HCT116 (cell line): ENCODE measurements around the gene CHRNE. TPM values are rescaled to one million over a fixed set of nuclear protein-coding genes. Genes with fewer than 3 reads are reported as not detected.

ENCODE experiments used
- ATAC-seq: fragments of 200-7000 bp; cut with Tn5 transposase; 2 replicates; pipeline ENCODE4 v1.9.1; 2020; ENCODE audit warnings: mild to moderate bottlenecking, moderate library complexity
- BruUV-seq: library from RNA; stranded (reverse); fragments of 400-500 nt; replicated peaks from 2 replicates; lab custom pipeline; 2021; lab: Mats Ljungman, UMichigan
- CTCF ChIA-PET: fragments of 300-600 bp; sonication (Branson Sonifier 250); formaldehyde crosslinking; loops from one replicate; lab custom pipeline; 2021; ENCODE audit warnings: antibody characterized with exemption; lab: Charles Lee
- POLR2A ChIA-PET: fragments of 300-600, 350-600 bp; sonication (Branson Sonifier 250); formaldehyde crosslinking; loops from one replicate; lab custom pipeline; 2021; ENCODE audit warnings: antibody characterized with exemption; lab: Charles Lee
- RAD21 ChIA-PET, 2 experiments: fragments of 300-600 bp; sonication (Branson Sonifier 250); formaldehyde crosslinking; loops; one replicate each; lab custom pipeline; 2023; ENCODE audit warnings: low total read pairs in 2 of 2; ENCODE audit not compliant: uncharacterized antibody in 2 of 2, unreplicated experiment in 2 of 2, low non-redundant PET in 1 of 2; lab: Charles Lee
- DNase-seq: peaks from one replicate; pipeline ENCODE4 v3.0.0-alpha.2; 2010; ENCODE audit warnings: low read depth, low spot score
- H2AFZ ChIP-seq: fragments of 200-600 bp; shearing (Covaris generic), sonication (generic); 2 replicates; pipeline ENCODE4 v1.6.1; 2017; ENCODE audit warnings: low read depth, mixed run types, mixed read lengths, antibody characterized with exemption, low read length; ENCODE audit not compliant: poor library complexity, severe bottlenecking
- H3K27ac ChIP-seq: 2 replicates; pipeline ENCODE4 v1.5.1; 2012; ENCODE audit warnings: low read depth, low read length
- H3K27me3 ChIP-seq: fragments of 200-600 bp; sonication (generic); 2 replicates; pipeline ENCODE4 v1.6.1; 2016; ENCODE audit warnings: mixed run types, low read length, mixed read lengths; ENCODE audit not compliant: insufficient read depth
- H3K36me3 ChIP-seq, 2 experiments: fragments of 200-500 bp in 1 of 2; fragments of 200-600 bp in 1 of 2; sonication (Bioruptor generic) in 1 of 2; sonication (generic) in 1 of 2; 2 replicates each; pipeline versions ENCODE4 v1.5.1 to v1.6.1; 2014 to 2016; ENCODE audit warnings: low read length in 2 of 2, inconsistent platforms in 1 of 2, mixed read lengths in 1 of 2, mixed run types in 1 of 2; ENCODE audit not compliant: insufficient read depth in 2 of 2, control insufficient read depth in 1 of 2
- H3K4me1 ChIP-seq, 2 experiments: fragments of 200-600 bp in 1 of 2; sonication (generic) in 1 of 2; 2 replicates each; pipeline versions ENCODE4 v1.5.1 to v1.6.1; 2012 to 2017; ENCODE audit warnings: low read length in 2 of 2, inconsistent platforms in 1 of 2, mild to moderate bottlenecking in 1 of 2, mixed read lengths in 1 of 2, mixed run types in 1 of 2, moderate library complexity in 1 of 2; ENCODE audit not compliant: insufficient read depth in 2 of 2, control insufficient read depth in 1 of 2
- H3K4me2 ChIP-seq: fragments of 200-600 bp; sonication (generic); 2 replicates; pipeline ENCODE4 v1.6.1; 2017; ENCODE audit warnings: mixed run types, low read length, mixed read lengths
- H3K4me3 ChIP-seq, 2 experiments: fragments of 200-600 bp in 1 of 2; sonication (generic) in 1 of 2; replicated peaks in 1 of 2; 2 replicates each; pipeline ENCODE4 v1.5.1; 2011 to 2016; ENCODE audit warnings: low read length in 2 of 2, control low read depth in 1 of 2, low read depth in 1 of 2, mild to moderate bottlenecking in 1 of 2, mixed read lengths in 1 of 2, mixed run types in 1 of 2
- H3K79me2 ChIP-seq: fragments of 200-600 bp; sonication (generic); 2 replicates; pipeline ENCODE4 v1.6.1; 2017; ENCODE audit warnings: mild to moderate bottlenecking, mixed run types, low read length, moderate library complexity, mixed read lengths; ENCODE audit not compliant: insufficient read depth
- H3K9ac ChIP-seq: fragments of 200-600 bp; sonication (generic); 2 replicates; pipeline ENCODE4 v1.6.1; 2016; ENCODE audit warnings: low read length, mixed read lengths
- H3K9me2 ChIP-seq: fragments of 200-600 bp; sonication (generic), shearing (Covaris generic); 2 replicates; pipeline ENCODE4 v1.6.1; 2017; ENCODE audit warnings: mixed run types, mild to moderate bottlenecking, moderate library complexity; ENCODE audit not compliant: insufficient read depth
- H3K9me3 ChIP-seq, 2 experiments: fragments of 200-500 bp in 1 of 2; fragments of 200-600 bp in 1 of 2; sonication (Bioruptor generic) in 1 of 2; sonication (generic) in 1 of 2; 2 replicates each; pipeline ENCODE4 v1.6.1; 2014 to 2017; ENCODE audit warnings: low read length in 2 of 2, mixed read lengths in 2 of 2, inconsistent platforms in 1 of 2, low read depth in 1 of 2, mild to moderate bottlenecking in 1 of 2, mixed run types in 1 of 2, moderate library complexity in 1 of 2; ENCODE audit not compliant: control insufficient read depth in 1 of 2, insufficient read depth in 1 of 2
- H4K20me1 ChIP-seq: fragments of 200-600 bp; sonication (generic), shearing (Covaris generic); 2 replicates; pipeline ENCODE4 v1.6.1; 2017; ENCODE audit warnings: mixed run types, mild to moderate bottlenecking, moderate library complexity; ENCODE audit not compliant: insufficient read depth
- CBX3 ChIP-seq: IDR thresholded peaks from 2 replicates; pipeline ENCODE4 v1.6.1; 2012; ENCODE audit warnings: low read depth
- EZH2 ChIP-seq: fragments of 200-600 bp; sonication (generic); IDR thresholded peaks from 2 replicates; pipeline ENCODE4 v1.6.1; 2017; ENCODE audit warnings: antibody characterized with exemption, mixed run types
- EZH2phosphoT487 ChIP-seq: fragments of 200-600 bp; IDR thresholded peaks from 2 replicates; pipeline ENCODE4 v1.6.1; 2018; ENCODE audit warnings: antibody characterized with exemption, borderline replicate concordance
- FOSL1 ChIP-seq: IDR thresholded peaks from 2 replicates; pipeline ENCODE4 v1.6.1; 2012; ENCODE audit warnings: low read depth
- SRF ChIP-seq: IDR thresholded peaks from 2 replicates; pipeline ENCODE4 v1.6.1; 2012; ENCODE audit warnings: low read depth
- TCF7L2 ChIP-seq: IDR thresholded peaks from 2 replicates; pipeline ENCODE4 v1.7.0; 2011; ENCODE audit warnings: borderline replicate concordance, inconsistent platforms; ENCODE audit not compliant: insufficient read depth, insufficient read length; ENCODE audit errors: extremely low read depth
- ZFX ChIP-seq: fragments of 450-650 bp; IDR thresholded peaks from 2 replicates; pipeline ENCODE4 v1.6.1; 2017
- intact Hi-C: fragments of 100-400 bp; cut with micrococcal nuclease; formaldehyde crosslinking; loops from 2 replicates; pipeline ENCODE4 v1.10.0; 2022
- total RNA-seq: library from RNA; stranded (reverse); gene quantifications from one replicate; pipeline ENCODE4 v1.2.1, GENCODE V29; 2021; ENCODE audit not compliant: unreplicated experiment
- TF ChIP-seq, protein P1 (sequence below): IDR thresholded peaks from 2 replicates; pipeline ENCODE4 v1.6.1; 2012
- TF ChIP-seq, protein P2 (sequence below): IDR thresholded peaks from 2 replicates; pipeline ENCODE4 v1.6.1; 2011; ENCODE audit warnings: mild to moderate bottlenecking, low read length, moderate library complexity; ENCODE audit not compliant: insufficient replicate concordance; ENCODE audit errors: extremely low read depth
- TF ChIP-seq, protein P3 (sequence below): IDR thresholded peaks from 2 replicates; pipeline ENCODE4 v1.6.1; 2012

CHRNE gene
- total RNA-seq, 1 experiment from 2014 or later, result 0.30 TPM

DNA sequence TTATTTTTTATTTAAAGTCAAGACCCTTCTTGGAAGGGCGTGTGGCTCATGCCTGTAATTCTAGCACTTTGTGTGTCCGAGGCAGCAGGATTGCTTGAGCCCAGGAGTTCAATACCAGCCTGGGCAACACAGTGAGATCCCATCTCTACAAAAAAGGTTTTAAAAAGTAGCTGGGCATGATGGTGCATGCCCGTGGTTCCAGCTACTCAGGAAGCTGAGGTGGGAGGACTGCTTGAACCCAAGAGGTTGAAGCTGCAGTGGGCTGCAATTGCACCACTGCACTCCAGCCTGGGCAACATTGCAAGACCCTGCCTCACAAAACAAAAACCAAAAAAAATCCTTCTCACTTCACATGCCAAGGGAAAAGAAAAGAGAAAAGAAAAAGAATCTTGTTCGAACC lies 40.2 kb downstream of the CHRNE start:
- RAD21 ChIA-PET, result no interaction called here
- no peak for TF ChIP-seq CBX3
- TF ChIP-seq SRF, result no peak
- no peak for TF ChIP-seq ZFX
- TF ChIP-seq, protein P1, sequence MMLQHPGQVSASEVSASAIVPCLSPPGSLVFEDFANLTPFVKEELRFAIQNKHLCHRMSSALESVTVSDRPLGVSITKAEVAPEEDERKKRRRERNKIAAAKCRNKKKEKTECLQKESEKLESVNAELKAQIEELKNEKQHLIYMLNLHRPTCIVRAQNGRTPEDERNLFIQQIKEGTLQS, result no peak
- TF ChIP-seq, protein P2, sequence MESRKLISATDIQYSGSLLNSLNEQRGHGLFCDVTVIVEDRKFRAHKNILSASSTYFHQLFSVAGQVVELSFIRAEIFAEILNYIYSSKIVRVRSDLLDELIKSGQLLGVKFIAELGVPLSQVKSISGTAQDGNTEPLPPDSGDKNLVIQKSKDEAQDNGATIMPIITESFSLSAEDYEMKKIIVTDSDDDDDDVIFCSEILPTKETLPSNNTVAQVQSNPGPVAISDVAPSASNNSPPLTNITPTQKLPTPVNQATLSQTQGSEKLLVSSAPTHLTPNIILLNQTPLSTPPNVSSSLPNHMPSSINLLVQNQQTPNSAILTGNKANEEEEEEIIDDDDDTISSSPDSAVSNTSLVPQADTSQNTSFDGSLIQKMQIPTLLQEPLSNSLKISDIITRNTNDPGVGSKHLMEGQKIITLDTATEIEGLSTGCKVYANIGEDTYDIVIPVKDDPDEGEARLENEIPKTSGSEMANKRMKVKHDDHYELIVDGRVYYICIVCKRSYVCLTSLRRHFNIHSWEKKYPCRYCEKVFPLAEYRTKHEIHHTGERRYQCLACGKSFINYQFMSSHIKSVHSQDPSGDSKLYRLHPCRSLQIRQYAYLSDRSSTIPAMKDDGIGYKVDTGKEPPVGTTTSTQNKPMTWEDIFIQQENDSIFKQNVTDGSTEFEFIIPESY, result no peak
- no peak for TF ChIP-seq EZH2phosphoT487
- no peak overlapping the region for H3K9ac ChIP-seq
- no peaks in the 10 kb centered on the region for H3K9me2 ChIP-seq
- no peak for DNase-seq
- POLR2A ChIA-PET, result no interaction called here
- H3K36me3 ChIP-seq, result no peaks in the 10 kb centered on the region
- H3K27ac ChIP-seq, result no peak overlapping the region
- no TSS peak for BruUV-seq
- no peaks in the 10 kb centered on the region for H4K20me1 ChIP-seq
- no peak overlapping the region for H3K4me2 ChIP-seq
- H3K4me1 ChIP-seq, result peaks cover 11 to 15% of the 10 kb centered on the region in 2 experiments; a peak in 3 of 4 replicates
- peaks cover 39% of the 10 kb centered on the region for H3K79me2 ChIP-seq
- ATAC-seq, result no peak
- CTCF ChIA-PET, result no interaction called here
- no peak overlapping the region for H3K4me3 ChIP-seq
- H3K9me3 ChIP-seq, result no peaks in the 10 kb centered on the region
- no peaks in the 10 kb centered on the region for H3K27me3 ChIP-seq
- intact Hi-C loops, result no loop called here
- no peak overlapping the region for H2AFZ ChIP-seq

DNA sequence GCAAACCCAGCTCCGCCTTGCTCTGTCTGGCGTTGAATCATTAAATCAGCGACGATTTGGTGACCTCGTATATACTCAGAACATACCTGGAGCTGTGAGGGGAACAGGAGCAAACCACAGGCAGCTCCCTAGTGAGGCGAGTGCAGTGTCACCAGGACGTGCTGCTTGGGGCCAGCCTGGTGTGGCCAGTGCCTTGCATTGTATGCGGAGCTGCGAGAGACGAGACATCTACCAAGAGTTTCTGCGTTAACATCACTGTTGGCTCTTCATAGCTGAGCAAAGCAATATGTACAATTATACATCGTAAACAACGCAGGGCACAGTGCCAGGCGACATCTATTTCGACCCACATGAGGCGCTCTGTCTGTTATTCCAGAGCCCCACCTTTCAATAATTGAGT lies 41.8 kb downstream of the CHRNE start:
- H3K79me2 ChIP-seq, result peaks cover 54% of the 10 kb centered on the region

More for the DNA sequence above, 41.8 kb downstream of the CHRNE start:
- H3K9me2 ChIP-seq, result no peaks in the 10 kb centered on the region
- H3K36me3 ChIP-seq, result no peaks in the 10 kb centered on the region
- H4K20me1 ChIP-seq, result no peaks in the 10 kb centered on the region
- no peak for ATAC-seq
- H3K9ac ChIP-seq, result no peak overlapping the region
- no peak for TF ChIP-seq EZH2
- TF ChIP-seq, protein P3, sequence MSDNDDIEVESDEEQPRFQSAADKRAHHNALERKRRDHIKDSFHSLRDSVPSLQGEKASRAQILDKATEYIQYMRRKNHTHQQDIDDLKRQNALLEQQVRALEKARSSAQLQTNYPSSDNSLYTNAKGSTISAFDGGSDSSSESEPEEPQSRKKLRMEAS, result no peak
- no peak for TF ChIP-seq TCF7L2
- no peak for TF ChIP-seq FOSL1
- CTCF ChIA-PET, result no interaction called here
- RAD21 ChIA-PET, result no interaction called here
- H2AFZ ChIP-seq, result no peak overlapping the region
- H3K4me2 ChIP-seq, result no peak overlapping the region
- no TSS peak for BruUV-seq
- POLR2A ChIA-PET, result no interaction called here
- DNase-seq, result no peak
- intact Hi-C loops, result no loop called here
- H3K27ac ChIP-seq, result no peak overlapping the region
- peaks cover 12 to 24% of the 10 kb centered on the region in 2 experiments; a peak in 3 of 4 replicates for H3K4me1 ChIP-seq
- H3K9me3 ChIP-seq, result no peaks in the 10 kb centered on the region
- H3K4me3 ChIP-seq, result no peak overlapping the region
- no peaks in the 10 kb centered on the region for H3K27me3 ChIP-seq
